ENCODE results near the gene UNC5C.
A peak's percentile ranks its signal among the peaks of the same experiment; 100 is the strongest.

UNC5C gene

GRCh38 chr4:95457353-95457752, 91.4 kb downstream of the UNC5C start:
- DNase-seq = no peak

- no peak for DNase-seq
These were observed 98.5 kb downstream of the UNC5C start for GRCh38 chr4:95450294-95450693.

- no peak for DNase-seq
These were observed 102.6 kb downstream of the UNC5C start for GRCh38 chr4:95446173-95446572.

GRCh38 chr4:95445251-95445650, 103.5 kb downstream of the UNC5C start:
- no peak for DNase-seq

GRCh38 chr4:95444812-95445211, 104.0 kb downstream of the UNC5C start:
- DNase-seq = no peak

- no peak for DNase-seq
These were observed 108.9 kb downstream of the UNC5C start for GRCh38 chr4:95439896-95440295.

- no peak for DNase-seq
These were observed 109.7 kb downstream of the UNC5C start for GRCh38 chr4:95439071-95439470.

GRCh38 chr4:95432466-95432865, 116.3 kb downstream of the UNC5C start:
- no peak for DNase-seq

GRCh38 chr4:95431678-95432077, 117.1 kb downstream of the UNC5C start:
- DNase-seq = no peak

- DNase-seq = no peak
These were observed 119.4 kb downstream of the UNC5C start for GRCh38 chr4:95429416-95429815.

GRCh38 chr4:95428291-95429070, 120.3 kb downstream of the UNC5C start:
- DNase-seq = no peak

- DNase-seq = no peak
These were observed 122.3 kb downstream of the UNC5C start for GRCh38 chr4:95426455-95426854.

GRCh38 chr4:95422436-95422835, 126.3 kb downstream of the UNC5C start:
- no peak for DNase-seq

GRCh38 chr4:95421869-95422268, 126.9 kb downstream of the UNC5C start:
- DNase-seq = no peak

- no peak for DNase-seq
These were observed 131.2 kb downstream of the UNC5C start for GRCh38 chr4:95417531-95417930.

GRCh38 chr4:95415346-95415771, 133.4 kb downstream of the UNC5C start:
- DNase-seq = no peak

GRCh38 chr4:95411371-95412088, 137.2 kb downstream of the UNC5C start:
- no peak for DNase-seq

- peak; percentile 74 to 92 for DNase-seq
These were observed 138.3 kb downstream of the UNC5C start for GRCh38 chr4:95410387-95410977.

GRCh38 chr4:95409750-95410149, 139.0 kb downstream of the UNC5C start:
- peak; percentile 28 to 36 for DNase-seq

- no peak for DNase-seq
These were observed 139.6 kb downstream of the UNC5C start for GRCh38 chr4:95409127-95409526.

GRCh38 chr4:95402299-95402698, 146.5 kb downstream of the UNC5C start:
- DNase-seq = no peak

- DNase-seq = no peak
These were observed 150.6 kb downstream of the UNC5C start for GRCh38 chr4:95398217-95398616.

GRCh38 chr4:95394752-95395306, 153.9 kb downstream of the UNC5C start:
- no peak for DNase-seq

- DNase-seq = no peak
These were observed 155.0 kb downstream of the UNC5C start for GRCh38 chr4:95393821-95394220.

Data from hippocampal formation (tissue), 2 donors.